A673 (cell line): ENCODE results near the gene CCT6A.

Source experiments
- CTCF ChIP-seq: fragments of 300-800, 200-600 bp; sonication (generic); conservative IDR thresholded peaks from 2 replicates; pipeline ENCODE4 v1.5.1; 2017; ENCODE audit warnings: low read depth, mild to moderate bottlenecking, antibody characterized with exemption, low read length, moderate library complexity, mixed read lengths
- EZH2 ChIP-seq: fragments of 200-600 bp; sonication (generic); IDR thresholded peaks from 2 replicates; pipeline ENCODE4 v1.6.1; 2017; ENCODE audit warnings: borderline replicate concordance, low read depth, mild to moderate bottlenecking, mixed read lengths, antibody characterized with exemption, low read length; ENCODE audit not compliant: poor library complexity, severe bottlenecking

- TF ChIP-seq CTCF (no peak), EZH2 (no peak)
Measured at GRCh38 chr7:56053993-56054392, 2.4 kb downstream of the CCT6A start.
